ENCODE measurements around the gene MIR17HG. TPM values are rescaled to one million over a fixed set of nuclear protein-coding genes. Genes with fewer than 3 reads are reported as not detected.

Gene MIR17HG
- total RNA-seq, 1 experiment from 2014 or later, result 0.62 TPM

DNA sequence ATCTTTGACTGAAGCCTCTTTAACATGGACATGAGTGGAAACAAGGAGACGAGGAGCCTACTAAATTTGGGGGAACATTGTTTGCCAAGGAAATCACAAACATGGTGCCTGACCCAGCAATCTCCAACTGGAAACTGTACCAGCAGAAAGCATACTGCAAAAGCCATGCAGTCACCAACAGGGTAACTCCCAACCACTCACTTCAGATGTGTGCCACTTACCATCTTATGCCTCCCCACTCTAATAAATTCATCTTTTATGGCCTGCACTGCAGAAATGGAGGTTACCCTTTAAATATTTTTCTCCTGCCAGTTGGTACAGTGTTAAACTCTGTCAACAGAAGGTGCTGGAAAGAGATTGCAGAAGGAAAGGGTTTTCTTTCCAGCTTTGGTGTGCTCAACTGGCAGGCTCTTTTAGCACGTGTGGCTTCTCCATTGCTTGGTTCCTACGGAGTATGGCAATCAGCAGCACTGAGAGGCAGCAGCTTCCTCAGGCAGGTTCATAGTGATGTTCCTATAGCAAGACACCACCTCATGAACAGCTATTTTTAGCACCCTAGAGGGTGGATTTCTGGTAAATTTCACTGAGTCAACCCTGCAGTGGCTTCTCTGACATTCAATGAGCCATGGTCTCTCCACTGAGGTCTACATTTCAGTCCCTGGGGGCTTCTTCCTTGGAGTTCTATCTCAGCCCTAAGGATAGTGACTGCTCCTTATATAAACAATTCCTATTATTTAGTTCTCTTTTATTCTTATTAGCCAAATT, 21.4 kb downstream of the MIR17HG start:
- DNase-seq (ENCODE audit: low read depth), result peak; percentile 48

DNA sequence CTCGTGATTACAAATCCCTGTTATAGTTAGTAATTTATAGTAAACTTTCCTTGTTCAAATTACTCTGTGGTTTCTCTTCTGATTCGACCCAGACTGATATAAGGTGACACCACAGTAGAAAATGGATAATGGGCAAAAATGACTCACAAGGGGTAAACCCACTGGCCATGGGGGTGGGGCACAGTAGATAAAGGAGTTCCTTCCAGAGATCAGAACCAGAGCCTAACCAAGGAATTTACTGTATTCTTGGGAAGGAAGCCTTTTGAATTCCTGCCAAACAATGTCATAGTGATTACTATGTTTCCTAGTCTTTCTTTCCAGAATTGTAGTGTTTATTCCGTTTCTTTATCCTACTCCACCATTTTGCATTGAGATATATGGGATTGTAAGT, 21.9 kb downstream of the MIR17HG start:
- DNase-seq (ENCODE audit: low read depth), result peak; percentile 75

DNA sequence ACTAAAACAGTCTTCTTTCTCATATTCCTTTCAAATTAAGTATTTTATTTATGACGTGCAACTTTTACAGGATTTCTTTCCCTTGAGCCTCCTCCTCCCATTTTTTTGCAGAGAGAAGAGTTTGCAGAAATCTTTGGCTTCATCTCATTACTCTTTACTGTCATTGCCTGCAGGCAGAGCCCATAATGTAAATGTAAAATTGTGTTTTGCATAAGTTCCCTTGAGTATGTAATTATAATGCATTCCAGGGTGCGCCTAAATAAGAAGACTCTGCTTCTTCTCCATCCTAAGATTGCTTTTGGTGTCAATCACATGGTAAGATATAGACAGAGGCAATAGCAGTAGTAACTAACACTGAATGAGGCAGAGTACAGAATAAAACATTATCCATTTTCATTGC, 23.0 kb downstream of the MIR17HG start:
- DNase-seq (ENCODE audit: low read depth), result no peak

DNA sequence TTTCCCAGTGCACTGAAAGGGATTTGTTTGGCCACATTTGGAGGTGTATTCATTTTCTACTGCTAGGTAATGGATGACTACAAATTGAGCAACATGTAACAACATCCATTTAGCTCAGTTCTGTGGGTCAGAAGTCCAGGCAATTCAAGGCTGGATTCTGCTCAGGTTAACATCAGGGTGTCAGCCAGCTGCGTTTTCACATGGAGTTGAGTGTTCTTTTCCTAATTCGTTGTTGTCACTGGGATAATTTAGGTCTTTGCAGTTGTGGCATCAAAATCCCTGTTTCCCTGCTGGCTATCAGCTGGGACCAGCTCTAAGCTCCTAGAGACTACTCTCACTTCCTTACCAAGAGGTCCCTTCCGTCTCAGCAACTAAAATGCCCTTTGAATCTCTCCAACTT, 25.4 kb downstream of the MIR17HG start:
- DNase-seq (ENCODE audit: low read depth), result no peak

DNA sequence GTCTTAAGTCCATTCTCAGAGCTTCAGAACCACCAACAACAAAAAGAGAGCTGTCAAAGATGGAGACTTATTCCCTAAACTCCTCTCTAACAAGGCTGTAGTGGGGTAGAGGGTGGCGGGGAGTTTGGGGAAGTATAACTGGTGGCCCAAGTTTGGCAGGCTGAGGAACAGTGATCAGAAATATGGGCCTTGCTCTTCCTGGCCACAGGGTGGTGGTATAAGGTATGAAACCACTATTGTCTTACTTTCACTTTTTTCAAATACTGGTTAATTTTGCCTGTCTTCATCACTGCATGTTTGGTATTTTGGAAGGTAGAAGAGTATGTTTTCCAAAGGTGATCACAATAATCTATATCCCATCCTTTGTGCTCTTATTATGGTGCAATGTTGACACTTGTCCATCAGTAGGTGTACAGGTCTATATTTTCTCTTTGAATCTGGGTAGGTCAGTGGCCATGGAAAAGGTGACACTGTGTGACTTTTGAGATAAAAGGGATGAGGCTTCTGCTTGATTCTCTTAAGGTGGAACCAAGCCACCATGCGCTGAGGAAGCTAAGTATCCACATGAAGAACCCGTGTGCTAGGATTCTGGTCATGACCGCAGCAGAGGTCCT, 27.7 kb downstream of the MIR17HG start:
- peak; percentile 2 for DNase-seq (ENCODE audit: low read depth)

DNA sequence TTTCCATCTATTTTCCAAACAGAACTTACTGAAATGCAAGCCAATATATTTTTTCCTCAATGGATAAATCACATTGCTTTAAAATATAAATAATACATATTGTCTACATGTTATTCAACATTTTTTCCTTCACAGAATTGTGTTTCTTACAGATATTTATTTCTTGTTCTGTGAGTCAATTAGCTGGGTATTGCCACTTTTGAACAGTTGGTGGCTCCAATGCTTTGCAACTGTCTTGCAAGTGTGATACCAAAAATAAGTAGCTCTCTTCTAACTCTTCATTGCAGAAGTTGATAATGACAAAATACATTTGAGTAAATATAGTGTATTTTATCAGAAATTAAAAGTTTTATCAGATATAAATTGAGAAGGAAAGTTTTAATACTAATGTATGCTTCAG, 33.9 kb downstream of the MIR17HG start:
- DNase-seq (ENCODE audit: low read depth), result peak; percentile 2

DNA sequence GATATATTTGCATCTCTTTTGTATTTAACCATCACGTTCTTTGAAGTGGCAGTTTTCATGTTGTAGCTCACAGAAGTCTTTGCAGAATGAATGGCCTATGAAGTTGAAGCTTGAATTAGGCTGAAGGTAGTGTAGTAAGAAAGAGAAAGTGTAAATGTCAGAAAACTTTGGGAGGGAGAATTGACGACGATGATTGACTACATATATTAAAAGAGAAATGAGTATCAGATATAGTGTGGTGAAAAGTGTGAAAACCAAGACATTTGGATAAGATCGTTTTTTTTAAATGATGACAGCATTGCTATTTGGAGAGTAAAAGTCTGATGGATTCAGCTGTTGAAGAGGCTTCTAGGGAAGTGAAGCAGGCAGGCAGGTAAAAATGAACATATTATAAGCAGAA, 36.3 kb downstream of the MIR17HG start:
- no peak for DNase-seq (ENCODE audit: low read depth)

DNA sequence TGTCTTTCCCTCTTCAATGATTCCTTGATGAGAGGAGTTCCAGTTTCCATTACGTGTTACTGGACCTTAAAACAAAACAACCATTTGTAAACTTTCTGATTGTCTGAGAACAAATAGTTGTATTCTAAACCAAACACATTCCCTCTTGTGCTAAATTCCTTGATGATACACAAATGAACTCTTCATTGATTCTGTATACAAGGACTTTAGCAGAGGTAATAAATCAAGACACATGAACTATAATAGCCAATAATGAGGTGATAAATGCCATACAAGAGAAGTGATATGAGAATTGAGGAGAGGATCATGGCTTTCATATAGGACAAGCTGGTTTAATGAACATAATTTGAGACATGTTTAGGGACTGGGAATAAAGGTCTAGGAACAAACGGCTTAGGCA, 37.4 kb downstream of the MIR17HG start:
- no peak for DNase-seq (ENCODE audit: low read depth)

DNA sequence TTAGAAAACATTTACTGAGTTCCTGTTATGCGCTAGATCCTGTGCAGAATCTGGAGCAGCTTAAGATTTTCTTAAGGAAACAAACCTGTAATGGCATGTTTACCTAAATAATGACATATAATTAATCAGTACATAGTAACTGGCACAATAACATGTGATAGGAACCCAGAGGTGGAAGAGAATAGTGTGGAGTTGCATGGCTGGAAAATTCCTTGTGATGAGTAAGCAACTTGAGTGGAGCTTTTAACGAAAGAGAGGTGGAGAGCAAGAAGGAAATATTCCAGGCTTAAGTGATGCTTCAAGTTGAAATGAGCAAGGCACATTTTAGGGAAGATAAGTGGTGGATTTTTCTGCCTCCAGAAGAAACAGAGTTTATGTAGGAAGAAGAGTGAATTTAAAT, 41.7 kb downstream of the MIR17HG start:
- DNase-seq (ENCODE audit: low read depth), result no peak

DNA sequence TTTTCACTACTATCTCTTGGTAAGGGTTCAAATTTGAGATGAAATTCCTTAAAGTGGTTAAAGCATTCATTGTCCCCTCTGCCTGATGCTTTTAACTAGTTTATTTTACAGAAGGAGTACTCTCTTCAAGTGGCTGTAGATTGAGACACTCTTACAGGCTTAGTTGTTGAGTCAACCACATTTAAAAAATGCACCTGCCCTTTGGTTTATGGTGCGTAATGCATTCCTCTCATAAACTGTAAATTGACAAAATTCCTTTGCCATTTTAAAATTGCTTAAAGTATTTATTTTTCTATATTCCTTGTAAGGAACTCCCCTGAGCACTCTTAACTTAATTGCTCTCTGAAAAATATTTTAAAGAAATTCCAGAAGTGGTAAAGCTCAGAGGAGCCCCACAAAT, 50.1 kb downstream of the MIR17HG start:
- DNase-seq (ENCODE audit: low read depth), result no peak

DNA sequence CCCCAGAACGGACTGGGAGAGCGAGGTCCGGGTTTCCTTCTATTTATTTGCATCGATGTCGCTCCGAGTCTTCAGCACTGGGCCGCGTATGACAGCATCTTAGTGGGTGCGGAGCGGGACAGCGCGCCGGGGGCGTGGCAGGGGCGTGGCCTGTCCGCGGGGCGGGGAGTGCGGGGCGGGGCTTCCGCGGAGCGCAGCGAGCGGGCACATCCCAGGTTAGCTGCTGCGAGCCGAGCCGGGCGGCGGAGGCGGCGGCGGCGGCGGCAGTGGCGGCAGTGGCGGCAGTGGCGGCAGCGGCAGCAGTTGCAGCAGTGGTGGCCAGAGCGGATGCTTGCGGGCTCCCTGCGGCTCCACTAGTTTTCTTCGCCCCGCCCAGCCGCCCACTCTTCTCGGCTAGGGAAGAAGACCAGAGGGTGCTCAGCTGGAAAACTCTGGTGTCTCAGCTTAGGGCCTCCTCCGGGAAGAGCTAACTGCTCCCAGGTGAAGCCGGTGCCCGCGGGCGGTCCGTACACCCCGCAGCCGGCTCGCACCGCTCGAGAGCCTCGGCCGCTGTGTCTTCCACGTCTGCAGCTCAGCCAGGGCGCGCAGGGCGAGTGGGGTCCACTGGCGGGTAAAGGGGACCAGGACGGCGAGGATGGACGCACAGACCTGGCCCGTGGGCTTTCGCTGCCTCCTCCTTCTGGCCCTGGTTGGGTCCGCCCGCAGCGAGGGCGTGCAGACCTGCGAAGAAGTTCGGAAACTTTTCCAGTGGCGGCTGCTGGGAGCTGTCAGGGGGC, 51.1 kb downstream of the MIR17HG start, which contains the start of gene GPC5:
Gene GPC5, plus strand, starts transcription at position 209 of the 776 bp plus-strand sequence.
- peak; percentile 40 for DNase-seq (ENCODE audit: low read depth)

DNA sequence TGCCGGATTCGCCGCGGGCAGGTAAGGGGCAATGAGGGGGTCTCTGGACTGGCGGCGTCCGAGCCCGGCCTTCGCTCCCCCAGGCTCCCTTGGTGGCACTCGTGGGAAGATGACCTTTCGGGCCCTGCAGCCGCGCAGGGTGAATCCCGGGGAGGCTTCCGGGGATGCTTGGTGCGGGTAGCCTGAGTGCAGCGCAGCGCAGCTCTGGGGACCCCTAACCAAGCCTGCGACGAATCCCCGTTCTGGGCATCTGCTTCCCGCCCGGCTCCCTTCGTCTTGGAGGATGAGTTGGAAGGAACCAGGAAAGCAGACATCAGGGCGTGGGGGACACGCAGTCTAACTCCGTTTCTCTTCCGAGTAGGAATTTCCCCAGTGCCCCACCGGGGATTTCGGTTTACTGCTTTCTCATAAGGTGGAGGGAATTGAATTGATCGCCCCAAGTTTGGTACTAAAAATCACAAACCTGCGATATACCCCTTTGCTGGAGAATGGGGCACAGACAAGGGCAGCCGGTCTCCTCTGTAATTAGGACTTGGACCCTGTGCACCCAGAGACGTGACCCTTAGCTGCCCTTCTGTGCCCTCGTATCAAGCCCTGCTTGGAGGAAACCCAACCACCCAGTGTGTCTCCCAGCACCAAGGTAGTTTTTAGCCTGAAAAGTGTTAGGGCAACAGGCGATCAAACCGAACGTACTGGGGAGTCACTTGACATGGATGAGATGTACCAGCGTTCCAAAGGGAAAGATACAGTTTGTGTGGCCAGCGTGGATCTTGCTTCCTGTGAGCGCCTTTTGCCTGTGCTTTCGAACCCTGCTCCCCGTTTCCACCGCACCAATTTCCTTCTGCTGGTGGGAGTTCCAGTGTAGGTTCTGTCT, 51.9 kb downstream of the MIR17HG start:
- DNase-seq (ENCODE audit: low read depth), result no peak

DNA sequence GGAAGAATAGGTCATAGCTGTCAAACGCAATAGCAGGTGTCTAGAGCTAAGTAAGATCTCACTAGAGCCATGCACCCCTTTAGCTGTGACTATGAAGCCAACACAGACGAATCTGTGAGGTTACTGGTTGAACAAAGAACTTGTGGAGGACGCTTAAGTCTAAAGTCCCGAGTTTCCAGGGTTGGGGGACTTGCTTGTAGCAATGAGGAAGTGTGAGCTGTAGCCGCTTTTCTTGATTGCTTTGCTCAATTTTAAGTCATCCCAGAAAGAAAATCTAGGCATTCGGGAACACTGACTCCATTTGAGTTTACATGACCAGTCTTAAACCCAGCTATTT, 52.5 kb downstream of the MIR17HG start:
- DNase-seq (ENCODE audit: low read depth), result no peak

DNA sequence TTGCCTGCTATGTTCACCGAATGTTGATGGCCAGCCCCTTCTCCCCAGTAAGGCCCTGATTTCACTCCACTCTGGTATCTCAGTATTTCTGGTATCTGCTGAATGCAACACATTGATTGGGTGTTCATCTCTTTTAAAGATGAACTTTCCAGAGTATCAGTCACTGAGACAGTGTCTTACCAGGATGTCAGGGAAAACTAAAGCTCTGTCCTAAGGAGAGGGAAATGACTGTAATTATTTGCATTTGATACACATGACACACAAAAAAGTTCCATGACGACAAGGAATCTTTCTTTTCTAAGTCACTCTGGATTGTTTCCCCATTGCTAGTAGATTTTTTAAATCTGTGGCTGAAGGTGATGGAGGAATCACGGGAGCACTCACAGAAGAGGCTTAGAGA, 53.2 kb downstream of the MIR17HG start:
- no peak for DNase-seq (ENCODE audit: low read depth)

DNA sequence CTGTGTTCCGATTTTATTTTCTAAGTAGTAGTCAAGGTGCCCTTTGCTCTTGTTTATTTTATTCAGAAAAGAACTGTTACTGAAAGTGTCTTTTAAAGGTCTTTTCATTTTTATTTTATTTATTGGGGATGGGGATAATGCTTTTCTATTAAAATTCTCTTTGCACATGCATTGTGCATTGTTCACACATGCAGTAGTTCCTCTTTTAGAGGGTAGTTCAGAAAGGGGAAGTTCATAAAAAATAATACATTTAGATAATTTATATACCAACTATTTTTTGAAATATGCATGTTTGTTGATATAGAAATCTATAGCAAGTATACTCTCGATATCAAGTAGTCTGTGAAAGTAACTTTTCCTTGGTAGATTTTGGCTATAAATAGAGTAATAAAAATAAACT, 54.4 kb downstream of the MIR17HG start:
- no peak for DNase-seq (ENCODE audit: low read depth)

Other genes starting within 250 kb of the MIR17HG start
- gene GPC5, start 50.9 kb downstream of the MIR17HG start, total RNA-seq (2014; rRNA removed; shearing (Covaris generic)), result 0.25 TPM in 1 of 2 replicates, not detected in the other